Heart right ventricle (tissue), 16 donors: ENCODE data around the gene OSBPL5. TPM values are rescaled to one million over a fixed set of nuclear protein-coding genes. Genes with fewer than 3 reads are reported as not detected.

ENCODE experiments used
- ATAC-seq, 8 donors: fragments of 200-7000 bp; cut with Tn5 transposase; one replicate each; pipeline ENCODE4 v1.9.1; 2020; ENCODE audit warnings: mild to moderate bottlenecking in 8 of 8, moderate library complexity in 8 of 8, moderate number of reproducible peaks in 1 of 8
- DNase-seq, 2 donors: peaks; one replicate each; pipeline ENCODE4 v3.0.0-alpha.2; 2020
- H3K27ac ChIP-seq, 10 donors: fragments of 200-600 bp; sonication (generic) in 2 of 10; one replicate each; pipeline versions ENCODE4 v1.5.0 to v1.8.0; 2020 to 2022; ENCODE audit warnings: mild to moderate bottlenecking in 3 of 10
- H3K27me3 ChIP-seq, 7 donors: fragments of 200-600 bp; one replicate each; pipeline ENCODE4 v1.8.0; 2021 to 2022; ENCODE audit warnings: mild to moderate bottlenecking in 2 of 7
- H3K36me3 ChIP-seq, 9 donors: fragments of 200-600 bp; sonication (generic) in 1 of 9; one replicate each; pipeline versions ENCODE4 v1.5.0 to v1.8.0; 2020 to 2022; ENCODE audit warnings: mild to moderate bottlenecking in 2 of 9
- H3K4me1 ChIP-seq, 9 donors: fragments of 200-600 bp; sonication (generic) in 1 of 9; one replicate each; pipeline versions ENCODE4 v1.5.0 to v1.8.0; 2020 to 2022; ENCODE audit warnings: mild to moderate bottlenecking in 4 of 9
- H3K4me3 ChIP-seq, 10 donors: fragments of 200-600 bp; sonication (generic) in 2 of 10; one replicate each; pipeline versions ENCODE4 v1.5.0 to v1.8.0; 2020 to 2022; ENCODE audit warnings: mild to moderate bottlenecking in 7 of 10, moderate library complexity in 2 of 10
- H3K9me3 ChIP-seq, 11 donors: fragments of 200-600 bp in 10 of 11; sonication (generic) in 2 of 11; one replicate each; pipeline versions ENCODE4 v1.5.0 to v1.8.0; 2013 to 2022; ENCODE audit warnings: mild to moderate bottlenecking in 2 of 11, control low read depth in 1 of 11, moderate library complexity in 1 of 11
- WGBS, 2 donors: extraction: QIAGEN DNeasy Blood & Tissue Kit; methylation state at CpG; one replicate each; pipeline ENCODE4 v1.1.7; 2013; ENCODE audit warnings: inconsistent platforms in 1 of 2; 5-methylcytosine and 5-hydroxymethylcytosine counted together
- intact Hi-C, 10 donors: fragments of 100-400 bp; cut with DNase I; formaldehyde crosslinking; loops; one replicate each; pipeline versions ENCODE4 v1.11.1 to v1.14.2; 2022
- polyA plus RNA-seq, 2 donors: library from polyadenylated mRNA; stranded (reverse); fragments of 200-250 nt; gene quantifications; one replicate each; pipeline ENCODE4 v1.2.3, GENCODE V29; 2013
- total RNA-seq, 10 donors: library from RNA; stranded (reverse); fragmentation: NEBNext Ultra II Directional in 3 of 10; extraction: Animal tissue kit (Norgen Biotek cat#: 25700) in 3 of 10; gene quantifications; one replicate each; pipeline versions ENCODE4 v1.2.1 to v1.2.4, GENCODE V29; 2021 to 2023
- TF ChIP-seq, protein P1 (sequence below), 9 donors: fragments of 200-600 bp; sonication (generic) in 2 of 9; IDR thresholded peaks; one replicate each; pipeline versions ENCODE4 v1.5.0 to v1.8.0; 2021 to 2022; ENCODE audit warnings: antibody characterized with exemption in 9 of 9, mild to moderate bottlenecking in 5 of 9, moderate library complexity in 1 of 9
- donor health status: Arrhythmogenic right ventricular cardiomyopathy.
- donor health status: ischemic (EF 13 %, LVEDD 7.1; RV severe dilation, severe dysfunction).
- donor health status: healthy with polysubstance abuse.
- donor health status: DM: no; HTN: yes; CAD: no.
- donor health status: DM: no; HTN: no; CAD: no.
- donor health status: ischemic (EF 25% LVEDD 6.9; RV normal size, moderate dysfunction).
- donor health status: ischemic (EF 25% LVEDD 5.7; RV mildly dilated, moderate dysfunction).
- donor health status: healthy.
- donor health status: DM: yes; HTN: yes; CAD: no.
- donor health status: Ischemic cardiomyopathy.
- donor health status: ischemic (EF 35%, LVEDD 5.7; RV mildly dilated, moderate dysfunction).
- donor health status: nonischemic (EF 11% LVEDD 7.7; RV severe dilation, severe dysfunction).
- donor health status: DM: yes; HTN: yes; CAD: no.
- donor health status: PGD.
- donor health status: ischemic (EF 29% LVEDD 5.4; RV normal size, mild dysfunction).
- donor health status: nonischemic (EF 23%, LVEDD 6.1; RV moderate dilation, normal function).

OSBPL5 gene
- total and polyA plus RNA-seq, 12 donors: 10.4 to 18.7 (median 15.5) TPM

DNA sequence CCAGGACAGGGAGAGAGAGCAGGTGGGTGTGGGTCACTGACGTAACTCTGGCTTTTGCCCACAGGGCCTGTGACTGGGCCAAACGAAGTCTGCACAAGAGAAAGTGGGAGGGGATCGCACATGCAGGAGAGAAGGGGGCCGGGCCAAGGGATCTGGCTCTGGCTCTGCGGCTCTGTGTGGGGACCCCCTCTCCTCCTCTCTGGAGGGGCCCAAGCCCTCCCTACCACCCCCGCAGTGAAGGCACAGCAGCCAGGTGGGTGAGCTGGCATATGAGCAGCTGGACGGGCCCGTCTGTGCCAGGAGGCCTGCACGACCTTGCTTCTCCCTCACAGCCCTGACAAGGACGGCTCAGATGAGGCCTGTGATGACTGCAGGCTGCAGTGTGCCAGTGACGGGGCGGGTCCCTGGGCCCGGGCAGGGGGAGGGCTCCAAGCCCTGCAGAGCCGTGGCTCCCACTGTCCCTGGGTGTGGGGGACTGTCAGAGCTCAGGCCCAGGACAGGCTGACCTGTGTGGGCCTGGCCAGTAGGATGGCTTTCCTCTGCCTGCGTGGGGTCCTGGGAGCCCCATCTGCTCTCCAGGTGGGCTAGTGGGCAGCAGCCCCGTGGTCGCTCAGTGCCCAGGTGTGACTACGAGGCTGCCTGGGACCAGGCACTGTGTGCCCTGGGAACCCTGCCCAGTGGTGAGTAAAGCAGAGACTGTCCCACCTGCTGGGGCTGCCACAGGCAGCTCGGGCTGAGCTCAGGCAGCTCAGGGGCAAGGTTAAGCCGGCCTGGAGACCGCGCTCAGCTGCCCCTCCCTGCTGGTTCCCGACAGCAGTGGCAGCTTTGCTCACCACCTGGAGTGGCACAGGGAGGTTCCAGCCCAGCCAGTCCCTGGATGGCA, 31.3 kb upstream of the OSBPL5 start:
- Histone ChIP-seq H3K36me3 (no peaks in the 10 kb centered on the region), H3K4me3 (no peak overlapping the region), H3K4me1 (peaks cover 0 to 6% (median 0%) of the 10 kb centered on the region in 9 donors), H3K9me3 (no peaks in the 10 kb centered on the region), H3K27me3 (peaks cover 0 to 42% (median 20%) of the 10 kb centered on the region in 7 donors), H3K27ac (no peak overlapping the region)
- TF ChIP-seq, protein P1, sequence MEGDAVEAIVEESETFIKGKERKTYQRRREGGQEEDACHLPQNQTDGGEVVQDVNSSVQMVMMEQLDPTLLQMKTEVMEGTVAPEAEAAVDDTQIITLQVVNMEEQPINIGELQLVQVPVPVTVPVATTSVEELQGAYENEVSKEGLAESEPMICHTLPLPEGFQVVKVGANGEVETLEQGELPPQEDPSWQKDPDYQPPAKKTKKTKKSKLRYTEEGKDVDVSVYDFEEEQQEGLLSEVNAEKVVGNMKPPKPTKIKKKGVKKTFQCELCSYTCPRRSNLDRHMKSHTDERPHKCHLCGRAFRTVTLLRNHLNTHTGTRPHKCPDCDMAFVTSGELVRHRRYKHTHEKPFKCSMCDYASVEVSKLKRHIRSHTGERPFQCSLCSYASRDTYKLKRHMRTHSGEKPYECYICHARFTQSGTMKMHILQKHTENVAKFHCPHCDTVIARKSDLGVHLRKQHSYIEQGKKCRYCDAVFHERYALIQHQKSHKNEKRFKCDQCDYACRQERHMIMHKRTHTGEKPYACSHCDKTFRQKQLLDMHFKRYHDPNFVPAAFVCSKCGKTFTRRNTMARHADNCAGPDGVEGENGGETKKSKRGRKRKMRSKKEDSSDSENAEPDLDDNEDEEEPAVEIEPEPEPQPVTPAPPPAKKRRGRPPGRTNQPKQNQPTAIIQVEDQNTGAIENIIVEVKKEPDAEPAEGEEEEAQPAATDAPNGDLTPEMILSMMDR (IDR thresholded peaks at IDR 0.05): no peak
- DNase-seq: no peak
- WGBS, 2 donors: 73 to 75% methylated on average over 21 to 23 of the region's 23 CpGs
- peak in 5 of 8 donors; percentile 41 to 70 (median 60) for ATAC-seq
- intact Hi-C loops: loop anchor here in 1 of 10 donors (10.0 kb wide), 1 partner anchor 72 kb away; no protein-coding TSS in a partner anchor

DNA sequence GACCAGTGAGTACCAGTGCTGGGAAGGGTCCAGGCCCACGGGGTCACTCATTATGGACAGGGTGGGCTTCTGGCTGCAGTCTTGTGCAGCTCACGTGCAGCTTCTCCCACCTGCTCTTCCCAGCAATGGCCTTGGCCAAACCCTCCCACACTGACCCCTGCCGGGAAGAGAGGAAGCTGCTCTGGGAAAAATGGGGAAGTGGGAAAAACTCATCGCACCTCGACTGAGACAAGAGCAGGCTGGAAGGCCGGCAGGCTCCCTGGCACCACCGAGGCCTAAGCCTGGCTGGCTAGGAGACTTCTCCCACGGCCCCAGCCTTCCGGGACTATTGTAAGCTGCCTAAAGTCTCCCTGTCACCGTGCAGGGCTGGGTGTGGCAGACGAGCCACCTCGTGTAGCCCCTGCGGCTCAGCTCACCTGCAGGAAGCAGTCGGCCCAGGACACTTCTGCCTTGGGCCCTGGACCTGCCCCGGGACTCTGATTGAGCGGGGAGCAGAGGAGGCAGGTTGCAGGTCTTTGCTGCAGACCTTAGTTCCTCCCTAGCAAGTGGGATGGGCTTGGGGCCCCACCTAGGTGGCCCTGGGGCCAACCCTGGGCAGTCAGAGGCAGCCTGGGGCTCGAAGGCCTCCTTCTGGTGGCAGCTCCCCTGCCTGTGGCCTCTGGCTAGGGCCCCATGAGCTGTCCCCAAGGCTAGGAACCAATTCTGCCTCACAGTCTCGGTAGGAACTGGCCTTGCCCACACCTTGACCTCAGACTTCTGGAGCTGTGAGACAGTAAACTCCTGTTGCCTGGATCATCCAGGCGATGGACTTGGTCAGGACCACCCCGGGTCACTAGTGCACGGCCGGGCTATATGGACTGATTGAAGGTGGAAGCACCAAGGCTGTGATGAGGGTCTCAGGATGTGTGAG, 30.4 kb upstream of the OSBPL5 start:
- Histone ChIP-seq H3K27me3 (peaks cover 0 to 33% (median 11%) of the 10 kb centered on the region in 7 donors), H3K27ac (no peak overlapping the region), H3K4me1 (peaks cover 0 to 6% (median 0%) of the 10 kb centered on the region in 9 donors), H3K9me3 (no peaks in the 10 kb centered on the region), H3K4me3 (no peak overlapping the region), H3K36me3 (no peaks in the 10 kb centered on the region)
- intact Hi-C loops: loop anchor here in 1 of 10 donors (10.0 kb wide), 1 partner anchor 71 kb away; no protein-coding TSS in a partner anchor
- ATAC-seq (peak in 5 of 8 donors; percentile 14 to 69 (median 31)), DNase-seq (no peak)
- 65 to 70% methylated on average over 22 of the region's 22 CpGs for WGBS, 2 donors
- TF ChIP-seq, protein P1 (IDR thresholded peaks at IDR 0.05): peak in 8 of 9 donors; percentile 12 to 56 (median 45)

GRCh38 chr11:3194016-3194816, 29.1 kb upstream of the OSBPL5 start:
- H3K27ac ChIP-seq: no peak overlapping the region
- WGBS, 2 donors: 72 to 76% methylated on average over 12 of the region's 12 CpGs
- no peaks in the 10 kb centered on the region for H3K36me3 ChIP-seq
- H3K4me3 ChIP-seq: no peak overlapping the region
- intact Hi-C loops: loop anchor here in 1 of 10 donors (10.0 kb wide), 1 partner anchor 69 kb away; no protein-coding TSS in a partner anchor
- peaks cover 0 to 6% (median 0%) of the 10 kb centered on the region in 9 donors for H3K4me1 ChIP-seq
- DNase-seq (no peak), ATAC-seq (no peak)
- H3K9me3 ChIP-seq: no peaks in the 10 kb centered on the region
- H3K27me3 ChIP-seq: peaks cover 0 to 23% (median 0%) of the 10 kb centered on the region in 7 donors
- TF ChIP-seq, protein P1 (IDR thresholded peaks at IDR 0.05): no peak
